Measurements from ENCODE around the gene GIT2.
"Not testable (repeated sequence)": the region's sequence is repeated elsewhere in the genome, so short reads cannot be mapped to it uniquely, and the experiment has no call there.

GIT2 gene

GRCh38 chr12:109949089-109949488, 47.1 kb downstream of the GIT2 start:
- DNase-seq (ENCODE audit: extremely low read depth in 1 of 2, low read depth in 1 of 2): no peak

- DNase-seq (ENCODE audit: extremely low read depth in 1 of 2, low read depth in 1 of 2): no peak
Measured at GRCh38 chr12:109948368-109948767, 47.8 kb downstream of the GIT2 start.

GRCh38 chr12:109947521-109947920, 48.6 kb downstream of the GIT2 start:
- DNase-seq (ENCODE audit: extremely low read depth in 1 of 2, low read depth in 1 of 2): no peak

GRCh38 chr12:109946913-109947312, 49.3 kb downstream of the GIT2 start:
- DNase-seq (ENCODE audit: extremely low read depth in 1 of 2, low read depth in 1 of 2): no peak

- DNase-seq (ENCODE audit: extremely low read depth in 1 of 2, low read depth in 1 of 2): no peak
Measured at GRCh38 chr12:109946505-109946904, 49.7 kb downstream of the GIT2 start.

GRCh38 chr12:109944561-109945359, 51.4 kb downstream of the GIT2 start:
- no peak for DNase-seq (ENCODE audit: extremely low read depth in 1 of 2, low read depth in 1 of 2)

- no peak for DNase-seq (ENCODE audit: extremely low read depth in 1 of 2, low read depth in 1 of 2)
Measured at GRCh38 chr12:109943811-109944210, 52.4 kb downstream of the GIT2 start.

- no peak for DNase-seq (ENCODE audit: extremely low read depth in 1 of 2, low read depth in 1 of 2)
Measured at GRCh38 chr12:109940339-109940923, 55.7 kb downstream of the GIT2 start.

GRCh38 chr12:109939504-109939903, 56.7 kb downstream of the GIT2 start:
- DNase-seq (ENCODE audit: extremely low read depth in 1 of 2, low read depth in 1 of 2): no peak

- no peak for DNase-seq (ENCODE audit: extremely low read depth in 1 of 2, low read depth in 1 of 2)
Measured at GRCh38 chr12:109938947-109939346, 57.2 kb downstream of the GIT2 start.

GRCh38 chr12:109937371-109937770, 58.8 kb downstream of the GIT2 start:
- no peak for DNase-seq (ENCODE audit: extremely low read depth in 1 of 2, low read depth in 1 of 2)

- DNase-seq (ENCODE audit: extremely low read depth in 1 of 2, low read depth in 1 of 2): no peak
Measured at GRCh38 chr12:109934026-109934425, 62.1 kb downstream of the GIT2 start.

- DNase-seq (ENCODE audit: extremely low read depth in 1 of 2, low read depth in 1 of 2): no peak
Measured at GRCh38 chr12:109932878-109933503, 63.2 kb downstream of the GIT2 start.

- no peak for DNase-seq (ENCODE audit: extremely low read depth in 1 of 2, low read depth in 1 of 2)
Measured at GRCh38 chr12:109931143-109931542, 65.0 kb downstream of the GIT2 start.

- DNase-seq (ENCODE audit: extremely low read depth in 1 of 2, low read depth in 1 of 2): no peak
Measured at GRCh38 chr12:109930028-109930800, 66.0 kb downstream of the GIT2 start.

GRCh38 chr12:109929326-109929725, 66.8 kb downstream of the GIT2 start:
- not testable (repeated sequence) for DNase-seq (ENCODE audit: extremely low read depth in 1 of 2, low read depth in 1 of 2)

- no peak for DNase-seq (ENCODE audit: extremely low read depth in 1 of 2, low read depth in 1 of 2)
Measured at GRCh38 chr12:109928058-109928656, 68.0 kb downstream of the GIT2 start.

GRCh38 chr12:109927622-109928021, 68.5 kb downstream of the GIT2 start:
- DNase-seq (ENCODE audit: extremely low read depth in 1 of 2, low read depth in 1 of 2): no peak

GRCh38 chr12:109926488-109927210, 69.5 kb downstream of the GIT2 start:
- no peak for DNase-seq (ENCODE audit: extremely low read depth in 1 of 2, low read depth in 1 of 2)

- DNase-seq (ENCODE audit: extremely low read depth in 1 of 2, low read depth in 1 of 2): no peak
Measured at GRCh38 chr12:109926016-109926415, 70.2 kb downstream of the GIT2 start.
